Measurements from ENCODE around the gene RAD23A. TPM values are rescaled to one million over a fixed set of nuclear protein-coding genes. Genes with fewer than 3 reads are reported as not detected.

The RAD23A gene
- total and polyA plus RNA-seq, 10 of the 15 experiments (the other 5 are each of a cell fraction or from before 2014, with no cell fraction given): 8.8 to 198 (median 119) TPM

DNA sequence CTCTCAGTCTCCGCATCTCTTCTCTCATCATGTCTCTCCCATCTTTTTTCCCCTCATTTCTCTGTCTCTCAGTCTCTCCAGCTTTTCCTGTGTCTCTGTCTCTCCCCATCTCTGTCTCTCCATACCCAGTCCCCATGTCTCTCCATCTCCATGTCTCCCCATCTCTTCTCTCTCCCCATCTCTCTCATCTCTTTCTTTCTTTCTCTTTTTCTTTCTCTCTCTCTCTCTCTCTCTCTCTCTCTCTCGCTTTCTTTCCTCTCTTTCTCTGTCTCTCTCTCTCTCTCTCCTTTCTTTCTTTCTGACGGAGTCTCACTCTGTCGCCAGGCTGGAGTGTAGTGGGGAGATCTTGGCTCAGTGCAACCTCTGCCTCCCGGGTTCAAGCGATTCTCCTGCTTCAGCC lies 37.0 kb downstream of the RAD23A start:
- no peak for TF ChIP-seq ZZZ3 (IDR thresholded peaks at IDR 0.05; ENCODE audit: control insufficient read depth, insufficient read length, low read depth)
- TF ChIP-seq, protein P1, sequence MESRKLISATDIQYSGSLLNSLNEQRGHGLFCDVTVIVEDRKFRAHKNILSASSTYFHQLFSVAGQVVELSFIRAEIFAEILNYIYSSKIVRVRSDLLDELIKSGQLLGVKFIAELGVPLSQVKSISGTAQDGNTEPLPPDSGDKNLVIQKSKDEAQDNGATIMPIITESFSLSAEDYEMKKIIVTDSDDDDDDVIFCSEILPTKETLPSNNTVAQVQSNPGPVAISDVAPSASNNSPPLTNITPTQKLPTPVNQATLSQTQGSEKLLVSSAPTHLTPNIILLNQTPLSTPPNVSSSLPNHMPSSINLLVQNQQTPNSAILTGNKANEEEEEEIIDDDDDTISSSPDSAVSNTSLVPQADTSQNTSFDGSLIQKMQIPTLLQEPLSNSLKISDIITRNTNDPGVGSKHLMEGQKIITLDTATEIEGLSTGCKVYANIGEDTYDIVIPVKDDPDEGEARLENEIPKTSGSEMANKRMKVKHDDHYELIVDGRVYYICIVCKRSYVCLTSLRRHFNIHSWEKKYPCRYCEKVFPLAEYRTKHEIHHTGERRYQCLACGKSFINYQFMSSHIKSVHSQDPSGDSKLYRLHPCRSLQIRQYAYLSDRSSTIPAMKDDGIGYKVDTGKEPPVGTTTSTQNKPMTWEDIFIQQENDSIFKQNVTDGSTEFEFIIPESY (IDR thresholded peaks at IDR 0.05): no peak
- TF ChIP-seq CHD1 (IDR thresholded peaks at IDR 0.05; ENCODE audit: low read depth, low read length): no peak
- no peak for TF ChIP-seq PAX5 (IDR thresholded peaks at IDR 0.05; ENCODE audit: borderline replicate concordance, low read depth, low read length)
- TF ChIP-seq TBL1XR1 (IDR thresholded peaks at IDR 0.05; ENCODE audit: low read depth, low read length): no peak
- no peak for TF ChIP-seq SREBF2 (IDR thresholded peaks at IDR 0.05; ENCODE audit: low read length)
- no peak for TF ChIP-seq NBN (IDR thresholded peaks at IDR 0.05)
- no peak for TF ChIP-seq STAT1 (conservative IDR thresholded peaks at IDR 0.05)
- TF ChIP-seq, protein P2, sequence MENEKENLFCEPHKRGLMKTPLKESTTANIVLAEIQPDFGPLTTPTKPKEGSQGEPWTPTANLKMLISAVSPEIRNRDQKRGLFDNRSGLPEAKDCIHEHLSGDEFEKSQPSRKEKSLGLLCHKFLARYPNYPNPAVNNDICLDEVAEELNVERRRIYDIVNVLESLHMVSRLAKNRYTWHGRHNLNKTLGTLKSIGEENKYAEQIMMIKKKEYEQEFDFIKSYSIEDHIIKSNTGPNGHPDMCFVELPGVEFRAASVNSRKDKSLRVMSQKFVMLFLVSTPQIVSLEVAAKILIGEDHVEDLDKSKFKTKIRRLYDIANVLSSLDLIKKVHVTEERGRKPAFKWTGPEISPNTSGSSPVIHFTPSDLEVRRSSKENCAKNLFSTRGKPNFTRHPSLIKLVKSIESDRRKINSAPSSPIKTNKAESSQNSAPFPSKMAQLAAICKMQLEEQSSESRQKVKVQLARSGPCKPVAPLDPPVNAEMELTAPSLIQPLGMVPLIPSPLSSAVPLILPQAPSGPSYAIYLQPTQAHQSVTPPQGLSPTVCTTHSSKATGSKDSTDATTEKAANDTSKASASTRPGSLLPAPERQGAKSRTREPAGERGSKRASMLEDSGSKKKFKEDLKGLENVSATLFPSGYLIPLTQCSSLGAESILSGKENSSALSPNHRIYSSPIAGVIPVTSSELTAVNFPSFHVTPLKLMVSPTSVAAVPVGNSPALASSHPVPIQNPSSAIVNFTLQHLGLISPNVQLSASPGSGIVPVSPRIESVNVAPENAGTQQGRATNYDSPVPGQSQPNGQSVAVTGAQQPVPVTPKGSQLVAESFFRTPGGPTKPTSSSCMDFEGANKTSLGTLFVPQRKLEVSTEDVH (IDR thresholded peaks at IDR 0.05; ENCODE audit: low read depth, partially characterized antibody): no peak
- RAD21 ChIA-PET (ENCODE audit: unreplicated experiment): no interaction called here
- CTCF ChIA-PET: interaction anchor here (0.5 to 13.5 kb wide), 6 partner anchors 17 to 111 kb away, joined by 4 to 247 read pairs (median 7); no protein-coding TSS in a partner anchor
- H3K27me3 ChIP-seq (replicated peaks in 1 of 2; ENCODE audit: control insufficient read depth in 2 of 2, insufficient read depth in 2 of 2, low read length in 1 of 2): peaks cover 0 to 3% of the 10 kb centered on the region in 2 experiments; a peak in 1 of 4 replicates
- no peak overlapping the region for H3K27ac ChIP-seq (ENCODE audit: control insufficient read depth, insufficient read depth)
- no peaks in the 10 kb centered on the region; the same call in 1 of the 2 replicates for H3K4me1 ChIP-seq (ENCODE audit: control insufficient read depth, insufficient read depth, low read length)
- DNase-seq (ENCODE audit: low read depth, low spot score): no peak
- no peak for ATAC-seq
- H3K36me3 ChIP-seq (ENCODE audit: control insufficient read depth in 2 of 2, insufficient read depth in 2 of 2, low read length in 1 of 2): no peaks in the 10 kb centered on the region
- H2AFZ ChIP-seq (ENCODE audit: control insufficient read depth, low read depth, low read length): no peak overlapping the region
- no peak overlapping the region for H3K9ac ChIP-seq (ENCODE audit: control insufficient read depth, insufficient read depth, low read length)
- no peak overlapping the region for H3K4me3 ChIP-seq
- SMC1A ChIA-PET (ENCODE audit: uncharacterized antibody, unreplicated experiment): interaction anchor here (7.5 kb wide), 1 partner anchor 79 kb away, joined by 45 read pairs; no protein-coding TSS in a partner anchor
- in situ Hi-C loops (cut with MboI): no loop called here
- no peaks in the 10 kb centered on the region for H3K79me2 ChIP-seq (ENCODE audit: control insufficient read depth, insufficient read depth, low read length)
- WGBS (ENCODE audit: insufficient coverage, insufficient replicate concordance, low lambda C conversion rate, missing lambda C conversion rate): 83% methylated on average over 6 of the region's 6 CpGs
- H3K9me3 ChIP-seq (replicated peaks; ENCODE audit: control insufficient read depth, insufficient read depth, low read length): no peaks in the 10 kb centered on the region
- POLR2A ChIA-PET: no interaction called here
- no peaks in the 10 kb centered on the region for H4K20me1 ChIP-seq (ENCODE audit: control insufficient read depth, insufficient read depth)
- no peak for FAIRE-seq
- no peak overlapping the region for H3K4me2 ChIP-seq (ENCODE audit: control insufficient read depth, insufficient read depth)
- intact Hi-C loops (cut with micrococcal nuclease; ENCODE audit: unreplicated experiment): no loop called here
- no TSS peak for BruUV-seq (replicated peaks)

Measured in GM12878 (cell line).